ENCODE measurements around the gene P2RX1.

Gene P2RX1

GRCh38 chr17:3870871-3871306 lies 45.4 kb downstream of the P2RX1 start:
- no CpG with 5 or more reads among the region's 11 CpGs for WGBS (ENCODE audit: extremely low coverage, insufficient coverage, insufficient read length)
- Histone ChIP-seq H4K12ac (ENCODE audit: low read depth, low read length) (no peak overlapping the region), H3K4me2 (ENCODE audit: low read length) (no peak overlapping the region), H3K4ac (ENCODE audit: low read depth, low read length) (no peak overlapping the region), H3K14ac (ENCODE audit: low read length) (no peak overlapping the region), H2AK5ac (ENCODE audit: low read length) (no peak overlapping the region), H2AFZ (ENCODE audit: insufficient read depth, low read length, poor library complexity) (no peak overlapping the region), H3K23ac (ENCODE audit: low read length) (no peak overlapping the region), H2BK5ac (ENCODE audit: low read depth, low read length, poor library complexity) (no peak overlapping the region), H3K4me1 (ENCODE audit: control insufficient read depth in 1 of 2, insufficient read depth in 2 of 2, low read length in 2 of 2) (no peaks in the 10 kb centered on the region), H3K36me3 (ENCODE audit: control insufficient read depth in 1 of 2, insufficient read depth in 2 of 2, low read length in 2 of 2) (no peaks in the 10 kb centered on the region), H3K27ac (ENCODE audit: low read depth, low read length) (no peak overlapping the region), H3K79me1 (ENCODE audit: low read length) (no peaks in the 10 kb centered on the region), H4K8ac (ENCODE audit: low read depth, low read length) (no peak overlapping the region), H3K18ac (ENCODE audit: low read length) (no peak overlapping the region), H3K9ac (ENCODE audit: low read length) (no peak overlapping the region), H2BK120ac (ENCODE audit: insufficient read depth, low read length, poor library complexity) (no peak overlapping the region), H4K91ac (ENCODE audit: low read depth, low read length) (no peak overlapping the region), H3K27me3 (ENCODE audit: insufficient read depth, low read length) (no peaks in the 10 kb centered on the region), H3K9me3 (ENCODE audit: insufficient read depth, low read depth, low read length) (peaks cover 4% of the 10 kb centered on the region), H3K79me2 (ENCODE audit: control insufficient read depth, insufficient read depth, low read length, poor library complexity) (no peaks in the 10 kb centered on the region), H3K4me3 (ENCODE audit: low read depth, low read length) (no peak overlapping the region), H2BK12ac (ENCODE audit: low read length) (no peak overlapping the region)
- no peak for DNase-seq

GRCh38 chr17:3867606-3868005 lies 48.7 kb downstream of the P2RX1 start:
- Histone ChIP-seq H3K18ac (ENCODE audit: low read length) (no peak overlapping the region), H3K27ac (ENCODE audit: low read depth, low read length) (no peak overlapping the region), H3K9me3 (ENCODE audit: insufficient read depth, low read depth, low read length) (no peaks in the 10 kb centered on the region), H3K4me3 (ENCODE audit: low read depth, low read length) (no peak overlapping the region), H2BK12ac (ENCODE audit: low read length) (no peak overlapping the region), H3K79me2 (ENCODE audit: control insufficient read depth, insufficient read depth, low read length, poor library complexity) (no peaks in the 10 kb centered on the region), H3K23ac (ENCODE audit: low read length) (no peak overlapping the region), H3K4ac (ENCODE audit: low read depth, low read length) (no peak overlapping the region), H4K91ac (ENCODE audit: low read depth, low read length) (no peak overlapping the region), H2BK120ac (ENCODE audit: insufficient read depth, low read length, poor library complexity) (no peak overlapping the region), H3K79me1 (ENCODE audit: low read length) (no peaks in the 10 kb centered on the region), H2AFZ (ENCODE audit: insufficient read depth, low read length, poor library complexity) (no peak overlapping the region), H3K9ac (ENCODE audit: low read length) (no peak overlapping the region), H3K4me1 (ENCODE audit: control insufficient read depth in 1 of 2, insufficient read depth in 2 of 2, low read length in 2 of 2) (no peaks in the 10 kb centered on the region), H2BK5ac (ENCODE audit: low read depth, low read length, poor library complexity) (no peak overlapping the region), H4K12ac (ENCODE audit: low read depth, low read length) (no peak overlapping the region), H2AK5ac (ENCODE audit: low read length) (no peak overlapping the region), H3K14ac (ENCODE audit: low read length) (no peak overlapping the region), H4K8ac (ENCODE audit: low read depth, low read length) (no peak overlapping the region), H3K4me2 (ENCODE audit: low read length) (no peak overlapping the region), H3K36me3 (ENCODE audit: control insufficient read depth in 1 of 2, insufficient read depth in 2 of 2, low read length in 2 of 2) (no peaks in the 10 kb centered on the region), H3K27me3 (ENCODE audit: insufficient read depth, low read length) (no peaks in the 10 kb centered on the region)
- no peak for DNase-seq
- WGBS (ENCODE audit: extremely low coverage, insufficient coverage, insufficient read length) = no CpG with 5 or more reads among the region's 11 CpGs

- no peak overlapping the region for H2AK5ac ChIP-seq (ENCODE audit: low read length)
- no peak overlapping the region for H3K14ac ChIP-seq (ENCODE audit: low read length)
- no peak overlapping the region for H3K27ac ChIP-seq (ENCODE audit: low read depth, low read length)
- H3K23ac ChIP-seq (ENCODE audit: low read length) = no peak overlapping the region
- no peak for DNase-seq
- H4K91ac ChIP-seq (ENCODE audit: low read depth, low read length) = no peak overlapping the region
- H3K4me1 ChIP-seq (ENCODE audit: control insufficient read depth in 1 of 2, insufficient read depth in 2 of 2, low read length in 2 of 2) = no peaks in the 10 kb centered on the region
- no peak overlapping the region for H3K4me3 ChIP-seq (ENCODE audit: low read depth, low read length)
- no peaks in the 10 kb centered on the region for H3K36me3 ChIP-seq (ENCODE audit: control insufficient read depth in 1 of 2, insufficient read depth in 2 of 2, low read length in 2 of 2)
- no peaks in the 10 kb centered on the region for H3K9me3 ChIP-seq (ENCODE audit: insufficient read depth, low read depth, low read length)
- H4K12ac ChIP-seq (ENCODE audit: low read depth, low read length) = no peak overlapping the region
- no peaks in the 10 kb centered on the region for H3K79me2 ChIP-seq (ENCODE audit: control insufficient read depth, insufficient read depth, low read length, poor library complexity)
- no peaks in the 10 kb centered on the region for H3K79me1 ChIP-seq (ENCODE audit: low read length)
- H2AFZ ChIP-seq (ENCODE audit: insufficient read depth, low read length, poor library complexity) = no peak overlapping the region
- no CpG with 5 or more reads among the region's 17 CpGs for WGBS (ENCODE audit: extremely low coverage, insufficient coverage, insufficient read length)
- no peak overlapping the region for H3K4me2 ChIP-seq (ENCODE audit: low read length)
- no peak overlapping the region for H3K18ac ChIP-seq (ENCODE audit: low read length)
- H2BK5ac ChIP-seq (ENCODE audit: low read depth, low read length, poor library complexity) = no peak overlapping the region
- no peak overlapping the region for H2BK12ac ChIP-seq (ENCODE audit: low read length)
- H3K9ac ChIP-seq (ENCODE audit: low read length) = no peak overlapping the region
- no peak overlapping the region for H4K8ac ChIP-seq (ENCODE audit: low read depth, low read length)
- no peaks in the 10 kb centered on the region for H3K27me3 ChIP-seq (ENCODE audit: insufficient read depth, low read length)
- no peak overlapping the region for H2BK120ac ChIP-seq (ENCODE audit: insufficient read depth, low read length, poor library complexity)
- no peak overlapping the region for H3K4ac ChIP-seq (ENCODE audit: low read depth, low read length)
Measured at GRCh38 chr17:3867106-3867505, 49.2 kb downstream of the P2RX1 start.

GRCh38 chr17:3866276-3866675 lies 50.0 kb downstream of the P2RX1 start:
- Histone ChIP-seq H2BK5ac (ENCODE audit: low read depth, low read length, poor library complexity) (no peak overlapping the region), H3K9me3 (ENCODE audit: insufficient read depth, low read depth, low read length) (no peaks in the 10 kb centered on the region), H4K91ac (ENCODE audit: low read depth, low read length) (no peak overlapping the region), H3K9ac (ENCODE audit: low read length) (no peak overlapping the region), H3K4me1 (ENCODE audit: control insufficient read depth in 1 of 2, insufficient read depth in 2 of 2, low read length in 2 of 2) (no peaks in the 10 kb centered on the region), H3K27me3 (ENCODE audit: insufficient read depth, low read length) (no peaks in the 10 kb centered on the region), H3K79me2 (ENCODE audit: control insufficient read depth, insufficient read depth, low read length, poor library complexity) (no peaks in the 10 kb centered on the region), H3K4me2 (ENCODE audit: low read length) (no peak overlapping the region), H3K36me3 (ENCODE audit: control insufficient read depth in 1 of 2, insufficient read depth in 2 of 2, low read length in 2 of 2) (no peaks in the 10 kb centered on the region), H2AK5ac (ENCODE audit: low read length) (no peak overlapping the region), H2AFZ (ENCODE audit: insufficient read depth, low read length, poor library complexity) (no peak overlapping the region), H4K12ac (ENCODE audit: low read depth, low read length) (no peak overlapping the region), H3K79me1 (ENCODE audit: low read length) (no peaks in the 10 kb centered on the region), H3K4me3 (ENCODE audit: low read depth, low read length) (no peak overlapping the region), H4K8ac (ENCODE audit: low read depth, low read length) (no peak overlapping the region), H3K18ac (ENCODE audit: low read length) (no peak overlapping the region), H3K4ac (ENCODE audit: low read depth, low read length) (no peak overlapping the region), H3K14ac (ENCODE audit: low read length) (no peak overlapping the region), H3K27ac (ENCODE audit: low read depth, low read length) (no peak overlapping the region), H3K23ac (ENCODE audit: low read length) (no peak overlapping the region), H2BK120ac (ENCODE audit: insufficient read depth, low read length, poor library complexity) (no peak overlapping the region), H2BK12ac (ENCODE audit: low read length) (no peak overlapping the region)
- DNase-seq = no peak
- no CpG with 5 or more reads among the region's 21 CpGs for WGBS (ENCODE audit: extremely low coverage, insufficient coverage, insufficient read length)

Measured in trophoblast cell (in vitro differentiated cells and primary cell).